ENCODE results near the gene PVRIG.
"Not testable (repeated sequence)": the region's sequence is repeated elsewhere in the genome, so short reads cannot be mapped to it uniquely, and the experiment has no call there.

The PVRIG gene

GRCh38 chr7:100183090-100183489 is 36.7 kb upstream of the PVRIG start:
- H3K27ac Mint-ChIP-seq; H3K4me3 Mint-ChIP-seq; H3K27me3 Mint-ChIP-seq; DNase-seq; ATAC-seq (replicated peaks); H3K9me3 Mint-ChIP-seq; H3K36me3 Mint-ChIP-seq (ENCODE audit: insufficient read depth): not testable (repeated sequence)
- H3K4me1 Mint-ChIP-seq (ENCODE audit: low read depth in 2 of 2) = peaks cover 10 to 31% of the 10 kb centered on the region in 2 donors

- no peak overlapping the region for H3K4me3 Mint-ChIP-seq
- H3K27me3 Mint-ChIP-seq = peaks cover 0 to 10% of the 10 kb centered on the region in 2 donors
- H3K27ac Mint-ChIP-seq = no peak overlapping the region
- H3K4me1 Mint-ChIP-seq (ENCODE audit: low read depth in 2 of 2) = peaks cover 9 to 25% of the 10 kb centered on the region in 2 donors
- DNase-seq (no peak), ATAC-seq (replicated peaks) (no peak)
- H3K36me3 Mint-ChIP-seq (ENCODE audit: insufficient read depth) = no peaks in the 10 kb centered on the region
- H3K9me3 Mint-ChIP-seq = no peaks in the 10 kb centered on the region
Measured at GRCh38 chr7:100185726-100186125, 34.0 kb upstream of the PVRIG start.

GRCh38 chr7:100189061-100189460 is 30.7 kb upstream of the PVRIG start:
- no peak for ATAC-seq (replicated peaks)
- DNase-seq = no peak
- Mint-ChIP-seq H3K9me3 (no peaks in the 10 kb centered on the region), H3K4me1 (ENCODE audit: low read depth in 2 of 2) (peaks cover 0 to 5% of the 10 kb centered on the region in 2 donors), H3K27ac (peak overlapping the region in 1 of 2 donors; percentile 64), H3K36me3 (ENCODE audit: insufficient read depth) (no peaks in the 10 kb centered on the region), H3K27me3 (peaks cover 0 to 10% of the 10 kb centered on the region in 2 donors), H3K4me3 (no peak overlapping the region)

- Mint-ChIP-seq H3K36me3 (ENCODE audit: insufficient read depth) (no peaks in the 10 kb centered on the region), H3K4me1 (ENCODE audit: low read depth in 2 of 2) (peaks cover 0 to 5% of the 10 kb centered on the region in 2 donors), H3K9me3 (no peaks in the 10 kb centered on the region), H3K4me3 (no peak overlapping the region), H3K27me3 (peaks cover 0 to 10% of the 10 kb centered on the region in 2 donors), H3K27ac (no peak overlapping the region)
- peak; percentile 82 for ATAC-seq (replicated peaks)
- DNase-seq = no peak
Measured at GRCh38 chr7:100190048-100190711, 29.6 kb upstream of the PVRIG start.

GRCh38 chr7:100191775-100192174 is 28.0 kb upstream of the PVRIG start:
- no peak overlapping the region for H3K27ac Mint-ChIP-seq
- H3K36me3 Mint-ChIP-seq (ENCODE audit: insufficient read depth) = no peaks in the 10 kb centered on the region
- DNase-seq (no peak), ATAC-seq (replicated peaks) (no peak)
- peaks cover 0 to 10% of the 10 kb centered on the region in 2 donors for H3K27me3 Mint-ChIP-seq
- peaks cover 0 to 5% of the 10 kb centered on the region in 2 donors for H3K4me1 Mint-ChIP-seq (ENCODE audit: low read depth in 2 of 2)
- H3K4me3 Mint-ChIP-seq = no peak overlapping the region
- H3K9me3 Mint-ChIP-seq = no peaks in the 10 kb centered on the region

- not testable (repeated sequence) for H3K27ac Mint-ChIP-seq; H3K36me3 Mint-ChIP-seq (ENCODE audit: insufficient read depth); H3K4me1 Mint-ChIP-seq (ENCODE audit: low read depth in 2 of 2); DNase-seq; H3K4me3 Mint-ChIP-seq; ATAC-seq (replicated peaks); H3K9me3 Mint-ChIP-seq
- peaks cover 0 to 14% of the 10 kb centered on the region in 2 donors for H3K27me3 Mint-ChIP-seq
Measured at GRCh38 chr7:100192281-100192862, 27.4 kb upstream of the PVRIG start.

GRCh38 chr7:100192969-100193368 is 26.8 kb upstream of the PVRIG start:
- no peaks in the 10 kb centered on the region for H3K9me3 Mint-ChIP-seq
- H3K4me3 Mint-ChIP-seq = no peak overlapping the region
- H3K27ac Mint-ChIP-seq = no peak overlapping the region
- H3K36me3 Mint-ChIP-seq (ENCODE audit: insufficient read depth) = no peaks in the 10 kb centered on the region
- H3K27me3 Mint-ChIP-seq = peaks cover 0 to 20% of the 10 kb centered on the region in 2 donors
- DNase-seq (no peak), ATAC-seq (replicated peaks) (no peak)
- H3K4me1 Mint-ChIP-seq (ENCODE audit: low read depth in 2 of 2) = peaks cover 0 to 5% of the 10 kb centered on the region in 2 donors

GRCh38 chr7:100195222-100195621 is 24.5 kb upstream of the PVRIG start:
- H3K27ac Mint-ChIP-seq = no peak overlapping the region
- no peaks in the 10 kb centered on the region for H3K36me3 Mint-ChIP-seq (ENCODE audit: insufficient read depth)
- no peak overlapping the region for H3K4me3 Mint-ChIP-seq
- DNase-seq = no peak
- no peaks in the 10 kb centered on the region for H3K9me3 Mint-ChIP-seq
- H3K27me3 Mint-ChIP-seq = peaks cover 10 to 20% of the 10 kb centered on the region in 2 donors
- peaks cover 0 to 4% of the 10 kb centered on the region in 2 donors for H3K4me1 Mint-ChIP-seq (ENCODE audit: low read depth in 2 of 2)
- no peak for ATAC-seq (replicated peaks)

- H3K36me3 Mint-ChIP-seq (ENCODE audit: insufficient read depth); H3K4me1 Mint-ChIP-seq (ENCODE audit: low read depth in 2 of 2); H3K27ac Mint-ChIP-seq; H3K9me3 Mint-ChIP-seq; H3K4me3 Mint-ChIP-seq; DNase-seq; ATAC-seq (replicated peaks): not testable (repeated sequence)
- H3K27me3 Mint-ChIP-seq = peaks cover 10 to 27% of the 10 kb centered on the region in 2 donors
Measured at GRCh38 chr7:100195901-100196322, 23.8 kb upstream of the PVRIG start.

- no peaks in the 10 kb centered on the region for H3K4me1 Mint-ChIP-seq (ENCODE audit: low read depth in 2 of 2)
- no peak overlapping the region for H3K4me3 Mint-ChIP-seq
- H3K9me3 Mint-ChIP-seq = no peaks in the 10 kb centered on the region
- H3K27ac Mint-ChIP-seq = no peak overlapping the region
- ATAC-seq (replicated peaks) (no peak), DNase-seq (no peak)
- H3K36me3 Mint-ChIP-seq (ENCODE audit: insufficient read depth) = peaks cover 4% of the 10 kb centered on the region
- peaks cover 10 to 32% of the 10 kb centered on the region in 2 donors for H3K27me3 Mint-ChIP-seq
Measured at GRCh38 chr7:100198266-100198665, 21.5 kb upstream of the PVRIG start.

- peak overlapping the region in 1 of 2 donors; percentile 47 for H3K27ac Mint-ChIP-seq
Measured at GRCh38 chr7:100200693-100201092, 19.1 kb upstream of the PVRIG start.

GRCh38 chr7:100204454-100204853 is 15.3 kb upstream of the PVRIG start:
- H3K36me3 Mint-ChIP-seq (ENCODE audit: insufficient read depth) = peaks cover 4% of the 10 kb centered on the region
- DNase-seq (no peak), ATAC-seq (replicated peaks) (no peak)
- H3K27me3 Mint-ChIP-seq = peaks cover 0 to 13% of the 10 kb centered on the region in 2 donors
- peaks cover 15 to 23% of the 10 kb centered on the region in 2 donors for H3K4me1 Mint-ChIP-seq (ENCODE audit: low read depth in 2 of 2)
- peak overlapping the region in 1 of 2 donors; percentile 64 for H3K27ac Mint-ChIP-seq
- no peaks in the 10 kb centered on the region for H3K9me3 Mint-ChIP-seq
- H3K4me3 Mint-ChIP-seq = no peak overlapping the region

More at GRCh38 chr7:100200693-100201092, 19.1 kb upstream of the PVRIG start:
- no peak for ATAC-seq (replicated peaks)
- Mint-ChIP-seq H3K27me3 (peaks cover 10 to 32% of the 10 kb centered on the region in 2 donors), H3K9me3 (no peaks in the 10 kb centered on the region), H3K4me3 (no peak overlapping the region), H3K36me3 (ENCODE audit: insufficient read depth) (peaks cover 4% of the 10 kb centered on the region), H3K4me1 (ENCODE audit: low read depth in 2 of 2) (no peaks in the 10 kb centered on the region)
- DNase-seq = no peak

GRCh38 chr7:100208911-100209408 is 10.8 kb upstream of the PVRIG start:
- Mint-ChIP-seq H3K4me3 (peak overlapping the region; percentile 41 to 72), H3K27me3 (no peaks in the 10 kb centered on the region), H3K4me1 (ENCODE audit: low read depth in 2 of 2) (peaks cover 32 to 47% of the 10 kb centered on the region in 2 donors), H3K9me3 (no peaks in the 10 kb centered on the region), H3K36me3 (ENCODE audit: insufficient read depth) (no peaks in the 10 kb centered on the region), H3K27ac (peak overlapping the region; percentile 23 to 94)
- peak in 1 of 3 experiments; percentile 16 for DNase-seq
- peak; percentile 56 for ATAC-seq (replicated peaks)

GRCh38 chr7:100209493-100209892 is 10.3 kb upstream of the PVRIG start:
- Mint-ChIP-seq H3K36me3 (ENCODE audit: insufficient read depth) (no peaks in the 10 kb centered on the region), H3K27me3 (no peaks in the 10 kb centered on the region), H3K4me3 (peak overlapping the region in 1 of 2 donors; percentile 41), H3K9me3 (no peaks in the 10 kb centered on the region), H3K4me1 (ENCODE audit: low read depth in 2 of 2) (peaks cover 32 to 47% of the 10 kb centered on the region in 2 donors), H3K27ac (peak overlapping the region; percentile 23 to 94)
- ATAC-seq (replicated peaks) = no peak
- no peak for DNase-seq
